HG03108 (cell line): ENCODE measurements around the gene MARCKSL1.
"Not testable (repeated sequence)": the region's sequence is repeated elsewhere in the genome, so short reads cannot be mapped to it uniquely, and the experiment has no call there.

Experiments used
- ATAC-seq: cut with Tn5 transposase; IDR thresholded peaks from one replicate; pipeline ENCODE4 v1.9.1; 2021; ENCODE audit warnings: moderate library complexity; ENCODE audit not compliant: unreplicated experiment

MARCKSL1 gene

GRCh38 chr1:32334274-32334861 lies 1.7 kb downstream of the MARCKSL1 start:
- ATAC-seq: no peak

GRCh38 chr1:32333251-32333963 lies 2.6 kb downstream of the MARCKSL1 start:
- no peak for ATAC-seq

- ATAC-seq: no peak
Measured at GRCh38 chr1:32332290-32333079, 3.5 kb downstream of the MARCKSL1 start.

GRCh38 chr1:32331549-32331948 lies 4.5 kb downstream of the MARCKSL1 start:
- no peak for ATAC-seq

- no peak for ATAC-seq
Measured at GRCh38 chr1:32330558-32331151, 5.4 kb downstream of the MARCKSL1 start.

- ATAC-seq: no peak
Measured at GRCh38 chr1:32329931-32330466, 6.0 kb downstream of the MARCKSL1 start.

GRCh38 chr1:32327204-32327603 lies 8.8 kb downstream of the MARCKSL1 start:
- ATAC-seq: no peak

- ATAC-seq: no peak
Measured at GRCh38 chr1:32321712-32322291, 14.2 kb downstream of the MARCKSL1 start.

GRCh38 chr1:32318127-32318869 lies 17.7 kb downstream of the MARCKSL1 start:
- no peak for ATAC-seq

GRCh38 chr1:32316903-32317277 lies 19.1 kb downstream of the MARCKSL1 start:
- peak; percentile 22 for ATAC-seq

- ATAC-seq: no peak
Measured at GRCh38 chr1:32311709-32312393, 24.2 kb downstream of the MARCKSL1 start.

GRCh38 chr1:32309960-32310359 lies 26.1 kb downstream of the MARCKSL1 start:
- ATAC-seq: no peak

- ATAC-seq: no peak
Measured at GRCh38 chr1:32307324-32307723, 28.7 kb downstream of the MARCKSL1 start.

GRCh38 chr1:32305310-32305709 lies 30.7 kb downstream of the MARCKSL1 start:
- no peak for ATAC-seq

- no peak for ATAC-seq
Measured at GRCh38 chr1:32303997-32304622, 31.9 kb downstream of the MARCKSL1 start.

GRCh38 chr1:32303358-32303757 lies 32.7 kb downstream of the MARCKSL1 start:
- ATAC-seq: no peak

- no peak for ATAC-seq
Measured at GRCh38 chr1:32299327-32299726, 36.7 kb downstream of the MARCKSL1 start.

- not testable (repeated sequence) for ATAC-seq
Measured at GRCh38 chr1:32298211-32298610, 37.8 kb downstream of the MARCKSL1 start.
